GM10266 (cell line): ENCODE data around the gene TNRC6B.
"Not testable (repeated sequence)": the region's sequence is repeated elsewhere in the genome, so short reads cannot be mapped to it uniquely, and the experiment has no call there.

Experiments
- DNase-seq: peaks from one replicate; pipeline ENCODE4 v3.0.0; 2012; ENCODE audit errors: extremely low spot score
- CTCF ChIP-seq: IDR thresholded peaks from 2 replicates; pipeline ENCODE4 v1.5.1; 2012; ENCODE audit warnings: mild to moderate bottlenecking, low read depth; ENCODE audit not compliant: control insufficient read depth, insufficient read depth; ENCODE audit errors: missing control alignments

The TNRC6B gene

GRCh38 chr22:40376149-40376548 is 198.4 kb downstream of the TNRC6B start:
- TF ChIP-seq CTCF = no peak
- no peak for DNase-seq

GRCh38 chr22:40377931-40378330 is 200.2 kb downstream of the TNRC6B start:
- DNase-seq = no peak
- TF ChIP-seq CTCF = no peak

- not testable (repeated sequence) for DNase-seq
Observed at GRCh38 chr22:40378448-40378847, 200.7 kb downstream of the TNRC6B start.

- TF ChIP-seq CTCF = no peak
Observed at GRCh38 chr22:40381461-40381860, 203.7 kb downstream of the TNRC6B start.

GRCh38 chr22:40383905-40384304 is 206.2 kb downstream of the TNRC6B start:
- TF ChIP-seq CTCF = no peak
- DNase-seq = no peak

More at GRCh38 chr22:40381461-40381860, 203.7 kb downstream of the TNRC6B start:
- no peak for DNase-seq

GRCh38 chr22:40385036-40385782 is 207.5 kb downstream of the TNRC6B start:
- TF ChIP-seq CTCF = no peak
- peak; percentile 69 for DNase-seq
